ENCODE data around the gene GSDME.

GSDME gene

GRCh38 chr7:24659505-24659904, 97.8 kb downstream of the GSDME start:
- Histone ChIP-seq H3K27ac (no peak overlapping the region), H4K20me1 (ENCODE audit: insufficient read depth) (0 out of 2 replicates have a peak, but pooled peaks cover 7% of the 10 kb centered on the region), H3K4me2 (no peak overlapping the region), H3K4me1 (ENCODE audit: low read depth, poor library complexity, severe bottlenecking) (peaks cover 5% of the 10 kb centered on the region), H3K36me3 (ENCODE audit: insufficient read depth) (no peaks in the 10 kb centered on the region), H2AFZ (ENCODE audit: low read depth) (no peak overlapping the region), H3K27me3 (ENCODE audit: insufficient read depth, low read depth) (no peaks in the 10 kb centered on the region), H3K4me3 (IDR thresholded peaks at IDR 0.05; ENCODE audit: insufficient read depth, low read depth, low read length) (no peak overlapping the region), H3K9ac (no peak overlapping the region), H3K79me2 (ENCODE audit: insufficient read depth, low read depth) (no peaks in the 10 kb centered on the region)
- no peak for TF ChIP-seq CTCF (conservative IDR thresholded peaks at IDR 0.05; ENCODE audit: low read depth, low read length)

GRCh38 chr7:24657980-24658379, 99.3 kb downstream of the GSDME start:
- H3K79me2 ChIP-seq (ENCODE audit: insufficient read depth, low read depth): no peaks in the 10 kb centered on the region
- peaks cover 13% of the 10 kb centered on the region for H3K4me1 ChIP-seq (ENCODE audit: low read depth, poor library complexity, severe bottlenecking)
- no peak overlapping the region for H3K9ac ChIP-seq
- no peak overlapping the region for H3K4me2 ChIP-seq
- 0 out of 2 replicates have a peak, but pooled peaks cover 3% of the 10 kb centered on the region for H3K36me3 ChIP-seq (ENCODE audit: insufficient read depth)
- H3K27ac ChIP-seq: no peak overlapping the region
- 0 out of 2 replicates have a peak, but pooled peaks cover 5% of the 10 kb centered on the region for H4K20me1 ChIP-seq (ENCODE audit: insufficient read depth)
- H3K27me3 ChIP-seq (ENCODE audit: insufficient read depth, low read depth): no peaks in the 10 kb centered on the region
- no peak for TF ChIP-seq CTCF (conservative IDR thresholded peaks at IDR 0.05; ENCODE audit: low read depth, low read length)
- H2AFZ ChIP-seq (ENCODE audit: low read depth): no peak overlapping the region
- no peak overlapping the region for H3K4me3 ChIP-seq (IDR thresholded peaks at IDR 0.05; ENCODE audit: insufficient read depth, low read depth, low read length)

- no peak overlapping the region for H3K27ac ChIP-seq
- no peak overlapping the region for H3K4me3 ChIP-seq (IDR thresholded peaks at IDR 0.05; ENCODE audit: insufficient read depth, low read depth, low read length)
- no peaks in the 10 kb centered on the region for H3K79me2 ChIP-seq (ENCODE audit: insufficient read depth, low read depth)
- H3K36me3 ChIP-seq (ENCODE audit: insufficient read depth): 0 out of 2 replicates have a peak, but pooled peaks cover 3% of the 10 kb centered on the region
- H2AFZ ChIP-seq (ENCODE audit: low read depth): no peak overlapping the region
- no peak overlapping the region for H3K9ac ChIP-seq
- H3K4me1 ChIP-seq (ENCODE audit: low read depth, poor library complexity, severe bottlenecking): peaks cover 23% of the 10 kb centered on the region
- H4K20me1 ChIP-seq (ENCODE audit: insufficient read depth): 0 out of 2 replicates have a peak, but pooled peaks cover 5% of the 10 kb centered on the region
- no peak overlapping the region for H3K4me2 ChIP-seq
- TF ChIP-seq CTCF (conservative IDR thresholded peaks at IDR 0.05; ENCODE audit: low read depth, low read length): no peak
- no peaks in the 10 kb centered on the region for H3K27me3 ChIP-seq (ENCODE audit: insufficient read depth, low read depth)
These were observed 100.7 kb downstream of the GSDME start for GRCh38 chr7:24656608-24657007.

- Histone ChIP-seq H3K27ac (no peak overlapping the region), H3K4me1 (ENCODE audit: low read depth, poor library complexity, severe bottlenecking) (peaks cover 19% of the 10 kb centered on the region), H3K4me3 (IDR thresholded peaks at IDR 0.05; ENCODE audit: insufficient read depth, low read depth, low read length) (no peak overlapping the region), H4K20me1 (ENCODE audit: insufficient read depth) (0 out of 2 replicates have a peak, but pooled peaks cover 2% of the 10 kb centered on the region), H3K9ac (no peak overlapping the region), H3K36me3 (ENCODE audit: insufficient read depth) (0 out of 2 replicates have a peak, but pooled peaks cover 3% of the 10 kb centered on the region), H3K79me2 (ENCODE audit: insufficient read depth, low read depth) (no peaks in the 10 kb centered on the region), H2AFZ (ENCODE audit: low read depth) (no peak overlapping the region), H3K27me3 (ENCODE audit: insufficient read depth, low read depth) (no peaks in the 10 kb centered on the region), H3K4me2 (no peak overlapping the region)
- no peak for TF ChIP-seq CTCF (conservative IDR thresholded peaks at IDR 0.05; ENCODE audit: low read depth, low read length)
These were observed 103.0 kb downstream of the GSDME start for GRCh38 chr7:24654305-24654704.

All from KMS-11 (cell line).